Activated naive CD4-positive, alpha-beta T cell (primary cell): ENCODE data around the gene COX7B2.

Experiments
- DNase-seq, 4 experiments: peaks; one replicate each; lab custom pipeline; 2025; lab: John Stamatoyannopoulos, UW

COX7B2 gene

DNA sequence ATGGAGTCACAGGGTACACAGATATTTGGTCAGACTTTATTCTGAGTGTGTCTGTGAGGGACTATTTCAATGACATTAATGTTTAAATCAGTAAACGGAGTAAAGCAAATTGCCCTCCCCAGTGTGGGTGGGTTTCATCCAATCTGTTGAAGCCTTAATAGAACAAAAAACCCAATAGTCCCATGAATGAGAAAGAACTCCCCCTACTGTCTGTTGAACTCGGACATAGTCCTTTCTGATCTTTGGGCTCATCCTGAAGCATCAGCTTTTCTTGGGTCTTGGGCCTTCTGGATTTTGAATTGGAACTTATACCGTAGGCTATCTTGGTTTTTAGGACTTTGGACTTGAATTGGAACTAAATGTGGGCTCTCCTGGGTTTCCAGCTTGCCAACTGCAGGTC, 193.6 kb downstream of the COX7B2 start:
- DNase-seq = no peak

DNA sequence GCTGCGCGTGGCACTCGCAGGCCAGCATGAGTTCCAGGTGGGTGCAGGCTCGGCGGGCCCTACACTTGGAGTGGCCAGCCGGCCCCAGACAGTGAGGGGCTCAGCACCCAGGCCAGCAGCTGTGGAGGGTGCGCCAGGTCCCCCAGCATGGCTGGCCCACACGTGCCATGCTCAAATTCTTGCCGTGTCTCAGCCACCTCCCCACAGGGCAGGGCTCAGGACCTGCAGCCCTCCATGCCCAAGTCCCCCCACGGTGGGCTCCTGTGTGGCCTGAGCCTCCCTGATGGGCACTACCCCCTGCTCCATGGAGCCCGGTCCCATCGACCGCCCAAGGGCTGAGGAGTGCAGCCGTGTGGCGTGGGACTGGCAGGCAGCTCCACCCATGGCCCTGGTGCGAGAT, 210.2 kb downstream of the COX7B2 start:
- no peak for DNase-seq
